ENCODE results near the gene TUBGCP6.

The TUBGCP6 gene

GRCh38 chr22:50244420-50245213 lies at the start of gene TUBGCP6:
Gene TUBGCP6 (minus strand): TSS chr22:50245023. CDS start chr22:50244459, 564 bp downstream.
- DNase-seq = peak; percentile 86

GRCh38 chr22:50294319-50294656 lies 49.5 kb upstream of the TUBGCP6 start:
- no peak for DNase-seq

- DNase-seq = no peak
Observed at GRCh38 chr22:50293441-50294318, 48.9 kb upstream of the TUBGCP6 start.

- no peak for DNase-seq
Observed at GRCh38 chr22:50292643-50293440, 48.0 kb upstream of the TUBGCP6 start.

- no peak for DNase-seq
Observed at GRCh38 chr22:50289942-50290630, 45.3 kb upstream of the TUBGCP6 start.

- no peak for DNase-seq
Observed at GRCh38 chr22:50289151-50289941, 44.5 kb upstream of the TUBGCP6 start.

- no peak for DNase-seq
Observed at GRCh38 chr22:50287731-50288130, 42.9 kb upstream of the TUBGCP6 start.

GRCh38 chr22:50286701-50287318 lies 42.0 kb upstream of the TUBGCP6 start:
- no peak for DNase-seq

GRCh38 chr22:50286275-50286674 lies 41.5 kb upstream of the TUBGCP6 start:
- DNase-seq = no peak

- no peak for DNase-seq
Observed at GRCh38 chr22:50285568-50286229, 40.9 kb upstream of the TUBGCP6 start.

- DNase-seq = no peak
Observed at GRCh38 chr22:50284479-50284878, 39.7 kb upstream of the TUBGCP6 start.

GRCh38 chr22:50283821-50284220 lies 39.0 kb upstream of the TUBGCP6 start:
- no peak for DNase-seq

- DNase-seq = no peak
Observed at GRCh38 chr22:50282361-50283155, 37.7 kb upstream of the TUBGCP6 start.

- DNase-seq = no peak
Observed at GRCh38 chr22:50281957-50282356, 37.1 kb upstream of the TUBGCP6 start.

- DNase-seq = no peak
Observed at GRCh38 chr22:50281384-50281760, 36.5 kb upstream of the TUBGCP6 start.

- DNase-seq = no peak
Observed at GRCh38 chr22:50280708-50281383, 36.0 kb upstream of the TUBGCP6 start.

- DNase-seq = no peak
Observed at GRCh38 chr22:50280022-50280707, 35.3 kb upstream of the TUBGCP6 start.

GRCh38 chr22:50278956-50279619 lies 34.3 kb upstream of the TUBGCP6 start:
- DNase-seq = no peak

All from activated T-cell treated with anti-CD3 and anti-CD28 coated beads for 4 hours (primary cell).